ENCODE results near the gene ZNF778.

- TF ChIP-seq, protein P1, sequence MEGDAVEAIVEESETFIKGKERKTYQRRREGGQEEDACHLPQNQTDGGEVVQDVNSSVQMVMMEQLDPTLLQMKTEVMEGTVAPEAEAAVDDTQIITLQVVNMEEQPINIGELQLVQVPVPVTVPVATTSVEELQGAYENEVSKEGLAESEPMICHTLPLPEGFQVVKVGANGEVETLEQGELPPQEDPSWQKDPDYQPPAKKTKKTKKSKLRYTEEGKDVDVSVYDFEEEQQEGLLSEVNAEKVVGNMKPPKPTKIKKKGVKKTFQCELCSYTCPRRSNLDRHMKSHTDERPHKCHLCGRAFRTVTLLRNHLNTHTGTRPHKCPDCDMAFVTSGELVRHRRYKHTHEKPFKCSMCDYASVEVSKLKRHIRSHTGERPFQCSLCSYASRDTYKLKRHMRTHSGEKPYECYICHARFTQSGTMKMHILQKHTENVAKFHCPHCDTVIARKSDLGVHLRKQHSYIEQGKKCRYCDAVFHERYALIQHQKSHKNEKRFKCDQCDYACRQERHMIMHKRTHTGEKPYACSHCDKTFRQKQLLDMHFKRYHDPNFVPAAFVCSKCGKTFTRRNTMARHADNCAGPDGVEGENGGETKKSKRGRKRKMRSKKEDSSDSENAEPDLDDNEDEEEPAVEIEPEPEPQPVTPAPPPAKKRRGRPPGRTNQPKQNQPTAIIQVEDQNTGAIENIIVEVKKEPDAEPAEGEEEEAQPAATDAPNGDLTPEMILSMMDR (IDR thresholded peaks at IDR 0.05), result no peak
- TF ChIP-seq POLR2A (IDR thresholded peaks at IDR 0.05), result no peak
These were observed 18.0 kb upstream of the ZNF778 start for GRCh38 chr16:89199241-89200123.

Measured in uterus (tissue), 2 donors.